K562 (cell line): Measurements from ENCODE around the gene USP14. TPM values are rescaled to one million over a fixed set of nuclear protein-coding genes. Genes with fewer than 3 reads are reported as not detected.

ENCODE experiments used
- CHD2 ChIP-seq: IDR thresholded peaks from 2 replicates; pipeline ENCODE4 v1.6.1; 2011; ENCODE audit warnings: low read depth, low read length
- CREB3 ChIP-seq: fragments of 450-650 bp; conservative IDR thresholded peaks from 2 replicates; pipeline ENCODE4 v1.6.1; 2016; ENCODE audit warnings: missing genetic modification characterization, low read depth, mild to moderate bottlenecking, missing compliant biosample characterization, moderate library complexity
- CREM ChIP-seq: IDR thresholded peaks from 2 replicates; pipeline ENCODE4 v1.6.1; 2014; ENCODE audit warnings: antibody characterized with exemption, low read depth
- CTBP1 ChIP-seq: fragments of 450-650 bp; IDR thresholded peaks from 2 replicates; pipeline ENCODE4 v1.6.1; 2016; ENCODE audit warnings: borderline replicate concordance
- E2F3 ChIP-seq: fragments of 250-450 bp; sonication (Bioruptor Pico); IDR thresholded peaks from 2 replicates; pipeline ENCODE4 v1.4.0; 2020; ENCODE audit warnings: mild to moderate bottlenecking
- EWSR1 ChIP-seq: fragments of 450-650 bp; IDR thresholded peaks from 2 replicates; pipeline ENCODE4 v1.6.1; 2018; ENCODE audit warnings: borderline replicate concordance, mild to moderate bottlenecking, low read depth, moderate library complexity; ENCODE audit not compliant: partially characterized antibody
- FOXP1 ChIP-seq: sonication (generic); formaldehyde crosslinking; IDR thresholded peaks from 2 replicates; pipeline ENCODE4 v1.8.0; 2022; ENCODE audit warnings: mild to moderate bottlenecking, missing genetic modification reagents
- GABPB2 ChIP-seq: fragments of 250-450 bp; sonication (Bioruptor Pico); conservative IDR thresholded peaks from 2 replicates; pipeline ENCODE4 v1.5.1; 2021; ENCODE audit warnings: mild to moderate bottlenecking
- HDAC3 ChIP-seq: fragments of 450-650 bp; IDR thresholded peaks from 2 replicates; pipeline ENCODE4 v1.6.1; 2018; ENCODE audit warnings: borderline replicate concordance, mild to moderate bottlenecking, moderate library complexity; ENCODE audit not compliant: partially characterized antibody
- MAFF ChIP-seq: IDR thresholded peaks from 2 replicates; pipeline ENCODE4 v1.6.1; 2012; ENCODE audit warnings: low read length, improper control_type of control experiment
- PCBP1 ChIP-seq: fragments of 200-400 bp; formaldehyde crosslinking; IDR thresholded peaks from 2 replicates; pipeline ENCODE4 v1.6.1; 2018; ENCODE audit warnings: mild to moderate bottlenecking, low read depth, low read length; ENCODE audit not compliant: poor library complexity, severe bottlenecking
- PHF8 ChIP-seq: fragments of 200-600 bp; sonication (generic); IDR thresholded peaks from 2 replicates; pipeline ENCODE4 v1.6.1; 2012; ENCODE audit warnings: mixed run types, mild to moderate bottlenecking, inconsistent platforms, low read length, moderate library complexity, borderline replicate concordance
- PTBP1 ChIP-seq: fragments of 200-400 bp; formaldehyde crosslinking; IDR thresholded peaks from 2 replicates; pipeline ENCODE4 v1.6.1; 2017; ENCODE audit warnings: low read depth, low read length
- RAD51 ChIP-seq: fragments of 450-650 bp; IDR thresholded peaks from 2 replicates; pipeline ENCODE4 v1.7.1; 2016; ENCODE audit warnings: low read depth, mild to moderate bottlenecking, borderline replicate concordance
- RBM22 ChIP-seq: fragments of 200-400 bp; formaldehyde crosslinking; IDR thresholded peaks from 2 replicates; pipeline ENCODE4 v1.6.1; 2018; ENCODE audit warnings: low read length, low read depth; ENCODE audit not compliant: poor library complexity, severe bottlenecking
- RCOR1 ChIP-seq, 2 experiments: IDR thresholded peaks; 2 replicates each; pipeline ENCODE4 v1.6.1; 2012; ENCODE audit warnings: low read depth in 2 of 2, low read length in 2 of 2, borderline replicate concordance in 1 of 2, improper control_type of control experiment in 1 of 2
- RNF2 ChIP-seq: sonication (generic); IDR thresholded peaks from 2 replicates; pipeline ENCODE4 v1.6.1; 2016
- SMAD3 ChIP-seq: fragments of 450-650 bp; formaldehyde crosslinking; conservative IDR thresholded peaks from 2 replicates; pipeline ENCODE4 v1.4.0; 2020; ENCODE audit warnings: mild to moderate bottlenecking
- SMARCC2 ChIP-seq: fragments of 450-650 bp; IDR thresholded peaks from 2 replicates; pipeline ENCODE4 v1.6.1; 2017; ENCODE audit warnings: antibody characterized with exemption, moderate library complexity, mild to moderate bottlenecking, low read depth
- SRSF1 ChIP-seq: fragments of 200-400 bp; formaldehyde crosslinking; IDR thresholded peaks from 2 replicates; pipeline ENCODE4 v1.6.1; 2017; ENCODE audit warnings: mild to moderate bottlenecking, low read depth, low read length, moderate library complexity
- TSHZ1 ChIP-seq: fragments of 250-450 bp; sonication (Bioruptor Pico); IDR thresholded peaks from 2 replicates; pipeline ENCODE4 v1.4.0; 2020; ENCODE audit warnings: mild to moderate bottlenecking, moderate library complexity
- ZNF212 ChIP-seq: fragments of 450-650 bp; formaldehyde crosslinking; IDR thresholded peaks from 2 replicates; pipeline ENCODE4 v1.4.0; 2020; ENCODE audit warnings: mild to moderate bottlenecking
- polyA plus RNA-seq, 8 experiments: library from polyadenylated mRNA; depleted of rRNA in 4 of 8; stranded (reverse) in 5 of 8; unstranded in 3 of 8; fragments of >200 nt; fragmentation: Nextera tagmentation in 2 of 8; fragmentation: Illumina TruSeq in 1 of 8; extraction: Ambion mirVana in 2 of 8; extraction: Trizol in 1 of 8; gene quantifications; 2 replicates each; pipeline versions ENCODE4 v1.2.1 to v1.2.3, GENCODE V29; 2011 to 2014; ENCODE audit warnings: inconsistent platforms in 1 of 8, missing spikeins in 1 of 8
- total RNA-seq, 7 experiments: library from RNA; depleted of rRNA in 6 of 7; stranded (reverse); fragments of >200 nt in 6 of 7; fragmentation: Illumina TruSeq in 2 of 7; extraction: Trizol in 2 of 7; gene quantifications; 2 replicates each; pipeline versions ENCODE4 v1.2.1 to v1.2.3, GENCODE V29; 2011 to 2021; ENCODE audit warnings: low replicate concordance in 1 of 7
- TF ChIP-seq, protein P1 (sequence below): sonication (generic); formaldehyde crosslinking; IDR thresholded peaks from 2 replicates; pipeline ENCODE4 v1.8.0; 2022; ENCODE audit warnings: mild to moderate bottlenecking, missing genetic modification reagents

USP14 gene
- total and polyA plus RNA-seq, 9 of the 15 experiments (the other 6 are each of a cell fraction or from before 2014, with no cell fraction given) = 18.7 to 129 (median 40.3) TPM

- no peak for TF ChIP-seq ZNF212 (CRISPR knock-in tag)
- TF ChIP-seq SRSF1 = no peak
- TF ChIP-seq, protein P1, sequence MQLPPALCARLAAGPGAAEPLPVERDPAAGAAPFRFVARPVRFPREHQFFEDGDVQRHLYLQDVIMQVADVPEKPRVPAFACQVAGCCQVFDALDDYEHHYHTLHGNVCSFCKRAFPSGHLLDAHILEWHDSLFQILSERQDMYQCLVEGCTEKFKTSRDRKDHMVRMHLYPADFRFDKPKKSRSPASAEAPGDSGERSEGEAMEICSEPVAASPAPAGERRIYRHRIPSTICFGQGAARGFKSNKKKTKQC (CRISPR knock-in tag) = peak; percentile 84; the same call in 1 of the 2 replicates
- peak; percentile 17; the same call in 1 of the 2 replicates for TF ChIP-seq CTBP1
- peak in 1 of 2 experiments; percentile 49; a peak in 2 of 4 replicates for TF ChIP-seq RCOR1 (IDR thresholded peaks at IDR 0.05; ENCODE audit: borderline replicate concordance in 1 of 2, low read depth in 2 of 2, low read length in 2 of 2)
- TF ChIP-seq GABPB2 = no peak
- TF ChIP-seq EWSR1 = no peak
- TF ChIP-seq CREB3 (tag) = no peak
- TF ChIP-seq TSHZ1 (CRISPR knock-in tag) = no peak
- TF ChIP-seq PHF8 = peak; percentile 57; the same call in 1 of the 2 replicates
- TF ChIP-seq PCBP1 = no peak
- TF ChIP-seq E2F3 = no peak
- no peak for TF ChIP-seq HDAC3
- TF ChIP-seq RBM22 = no peak
- no peak for TF ChIP-seq CHD2
- TF ChIP-seq MAFF = no peak
- 0 out of 2 replicates have a peak, but pooled peaks have one; percentile 67 for TF ChIP-seq FOXP1 (CRISPR knock-in tag)
- no peak for TF ChIP-seq RAD51
- no peak for TF ChIP-seq PTBP1
- peak; percentile 34; the same call in 1 of the 2 replicates for TF ChIP-seq CREM
- TF ChIP-seq RNF2 = 0 out of 2 replicates have a peak, but pooled peaks have one; percentile 36
- 0 out of 2 replicates have a peak, but pooled peaks have one; percentile 35 for TF ChIP-seq SMAD3 (CRISPR knock-in tag)
- TF ChIP-seq SMARCC2 = no peak
Observed at GRCh38 chr18:111306-112014, 46.9 kb upstream of the USP14 start (continued).
